ENCODE measurements around the gene SHISA4.

DNA sequence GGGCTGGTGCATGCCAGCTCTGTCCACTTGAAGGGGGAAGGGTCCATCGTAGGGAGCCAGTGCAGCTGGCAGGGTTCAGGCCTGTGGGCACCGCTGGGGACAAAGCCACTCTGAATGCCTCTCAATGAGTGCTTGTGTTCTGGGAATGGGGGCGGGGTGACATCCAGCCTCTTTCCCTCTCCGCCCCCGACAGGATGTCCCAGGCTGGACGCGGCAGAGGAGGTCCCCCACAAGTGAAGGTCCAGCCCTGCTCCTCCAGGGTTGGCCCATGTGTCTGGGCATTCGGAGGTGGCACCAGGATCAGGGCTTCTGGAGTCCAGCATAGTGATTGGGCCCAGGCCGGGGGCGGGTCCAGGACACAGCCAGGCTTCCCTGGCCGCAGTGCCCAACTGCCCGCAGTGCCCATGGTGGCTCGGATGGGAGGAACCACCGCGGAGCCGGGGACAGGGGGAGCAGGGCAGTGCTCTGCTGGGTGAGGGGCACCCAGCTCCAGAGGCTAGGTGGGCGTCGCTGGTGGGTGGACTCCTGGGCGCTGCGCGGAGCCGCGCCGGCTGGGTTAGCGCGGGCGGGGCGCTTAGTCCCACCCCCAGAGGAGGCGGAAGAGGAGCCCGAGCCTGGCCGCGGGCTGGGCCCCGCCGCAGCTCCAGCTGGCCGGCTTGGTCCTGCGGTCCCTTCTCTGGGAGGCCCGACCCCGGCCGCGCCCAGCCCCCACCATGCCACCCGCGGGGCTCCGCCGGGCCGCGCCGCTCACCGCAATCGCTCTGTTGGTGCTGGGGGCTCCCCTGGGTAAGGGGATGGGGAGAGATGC is at the start of gene SHISA4:
- TF ChIP-seq MYC (IDR thresholded peaks at IDR 0.05; ENCODE audit: low read depth, low read length) (no peak), EZH2 (IDR thresholded peaks at IDR 0.05; ENCODE audit: borderline replicate concordance, low read depth, low read length, severe bottlenecking) (no peak)
- TF ChIP-seq, protein P1, sequence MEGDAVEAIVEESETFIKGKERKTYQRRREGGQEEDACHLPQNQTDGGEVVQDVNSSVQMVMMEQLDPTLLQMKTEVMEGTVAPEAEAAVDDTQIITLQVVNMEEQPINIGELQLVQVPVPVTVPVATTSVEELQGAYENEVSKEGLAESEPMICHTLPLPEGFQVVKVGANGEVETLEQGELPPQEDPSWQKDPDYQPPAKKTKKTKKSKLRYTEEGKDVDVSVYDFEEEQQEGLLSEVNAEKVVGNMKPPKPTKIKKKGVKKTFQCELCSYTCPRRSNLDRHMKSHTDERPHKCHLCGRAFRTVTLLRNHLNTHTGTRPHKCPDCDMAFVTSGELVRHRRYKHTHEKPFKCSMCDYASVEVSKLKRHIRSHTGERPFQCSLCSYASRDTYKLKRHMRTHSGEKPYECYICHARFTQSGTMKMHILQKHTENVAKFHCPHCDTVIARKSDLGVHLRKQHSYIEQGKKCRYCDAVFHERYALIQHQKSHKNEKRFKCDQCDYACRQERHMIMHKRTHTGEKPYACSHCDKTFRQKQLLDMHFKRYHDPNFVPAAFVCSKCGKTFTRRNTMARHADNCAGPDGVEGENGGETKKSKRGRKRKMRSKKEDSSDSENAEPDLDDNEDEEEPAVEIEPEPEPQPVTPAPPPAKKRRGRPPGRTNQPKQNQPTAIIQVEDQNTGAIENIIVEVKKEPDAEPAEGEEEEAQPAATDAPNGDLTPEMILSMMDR (IDR thresholded peaks at IDR 0.05; ENCODE audit: extremely low read depth in 1 of 2, insufficient read depth in 1 of 2, low read depth in 1 of 2, low read length in 2 of 2) = no peak
